B cell (primary cell): ENCODE results near the gene NPAS4.

Experiments used
- CTCF ChIP-seq: fragments of 200-600 bp; IDR thresholded peaks from one replicate; pipeline ENCODE4 v1.8.0; 2022; ENCODE audit warnings: antibody characterized with exemption, mild to moderate bottlenecking
- EZH2 ChIP-seq: IDR thresholded peaks from 2 replicates; pipeline ENCODE4 v1.6.1; 2012; ENCODE audit warnings: borderline replicate concordance, low read depth, mild to moderate bottlenecking, moderate library complexity, low read length; ENCODE audit not compliant: insufficient read depth, poor library complexity, severe bottlenecking

- no peak for TF ChIP-seq CTCF
- TF ChIP-seq EZH2 = no peak
These were observed 34.0 kb downstream of the NPAS4 start for GRCh38 chr11:66454828-66455227.
